SK-MEL-5 (cell line): ENCODE measurements around the gene THUMPD3. TPM values are rescaled to one million over a fixed set of nuclear protein-coding genes. Genes with fewer than 3 reads are reported as not detected.

Source experiments
- total RNA-seq: library from RNA; depleted of rRNA; stranded (reverse); fragments of >200 nt; shearing (Covaris generic); gene quantifications from 2 replicates; pipeline ENCODE4 v1.2.3, GENCODE V29; 2014; rRNA removed

The THUMPD3 gene
- total RNA-seq, 1 experiment from 2014 or later, result 73.5 TPM

Other genes with a start within 250 kb of the THUMPD3 start
- 2.1 and 3.0 TPM in 2 replicates for gene SRGAP3, start 113.4 kb upstream of the THUMPD3 start, total RNA-seq
- 39.8 and 41.0 TPM in 2 replicates for gene SETD5, start 34.6 kb downstream of the THUMPD3 start, total RNA-seq
- gene LHFPL4, start 190.8 kb downstream of the THUMPD3 start, total RNA-seq, result 0.61 and 1.3 TPM in 2 replicates